Skeletal muscle satellite cell (primary cell): ENCODE measurements around the gene SLCO4A1.

Experiments
- H3K27me3 ChIP-seq: 2 replicates; pipeline ENCODE4 v1.7.0; 2013; ENCODE audit warnings: low read length; ENCODE audit not compliant: control insufficient read depth, insufficient read depth
- H3K36me3 ChIP-seq: 2 replicates; pipeline ENCODE4 v1.7.0; 2013; ENCODE audit warnings: mild to moderate bottlenecking, control low read depth, low read length; ENCODE audit not compliant: insufficient read depth
- H3K4me1 ChIP-seq: 2 replicates; pipeline ENCODE4 v1.7.0; 2013; ENCODE audit warnings: low read length; ENCODE audit not compliant: control insufficient read depth, insufficient read depth
- H3K4me2 ChIP-seq: 2 replicates; pipeline ENCODE4 v1.7.0; 2013; ENCODE audit warnings: mild to moderate bottlenecking, low read length
- H3K4me3 ChIP-seq: 2 replicates; pipeline ENCODE4 v1.7.0; 2013; ENCODE audit warnings: low read length
- H3K9ac ChIP-seq: 2 replicates; pipeline ENCODE4 v1.7.0; 2013; ENCODE audit warnings: mild to moderate bottlenecking, low read depth, low read length, moderate library complexity
- H3K9me3 ChIP-seq: replicated peaks from 2 replicates; pipeline ENCODE4 v1.7.0; 2013; ENCODE audit warnings: mild to moderate bottlenecking, control low read depth, low read length

Gene SLCO4A1

GRCh38 chr20:62697468-62697912 is 55.2 kb downstream of the SLCO4A1 start:
- Histone ChIP-seq H3K4me1 (no peaks in the 10 kb centered on the region), H3K9ac (no peak overlapping the region), H3K4me3 (no peak overlapping the region)

GRCh38 chr20:62698231-62698630 is 55.9 kb downstream of the SLCO4A1 start:
- peaks cover 4% of the 10 kb centered on the region for H3K4me1 ChIP-seq
- H3K4me3 ChIP-seq: no peak overlapping the region
- no peak overlapping the region for H3K4me2 ChIP-seq
- no peaks in the 10 kb centered on the region for H3K9me3 ChIP-seq
- H3K9ac ChIP-seq: no peak overlapping the region
- no peaks in the 10 kb centered on the region for H3K36me3 ChIP-seq
- peaks cover 52% of the 10 kb centered on the region for H3K27me3 ChIP-seq

More at GRCh38 chr20:62697468-62697912, 55.2 kb downstream of the SLCO4A1 start:
- peaks cover 59% of the 10 kb centered on the region for H3K27me3 ChIP-seq
- no peaks in the 10 kb centered on the region for H3K36me3 ChIP-seq
- H3K4me2 ChIP-seq: no peak overlapping the region
- H3K9me3 ChIP-seq: no peaks in the 10 kb centered on the region

GRCh38 chr20:62699296-62699695 is 57.0 kb downstream of the SLCO4A1 start:
- H3K27me3 ChIP-seq: peaks cover 42% of the 10 kb centered on the region
- no peak overlapping the region for H3K4me2 ChIP-seq
- peaks cover 14% of the 10 kb centered on the region for H3K4me1 ChIP-seq
- H3K9me3 ChIP-seq: no peaks in the 10 kb centered on the region
- H3K9ac ChIP-seq: no peak overlapping the region
- H3K36me3 ChIP-seq: no peaks in the 10 kb centered on the region
- H3K4me3 ChIP-seq: no peak overlapping the region

- H3K4me1 ChIP-seq: peaks cover 18% of the 10 kb centered on the region
- H3K4me2 ChIP-seq: no peak overlapping the region
- no peaks in the 10 kb centered on the region for H3K36me3 ChIP-seq
- H3K27me3 ChIP-seq: peaks cover 37% of the 10 kb centered on the region
- no peaks in the 10 kb centered on the region for H3K9me3 ChIP-seq
- no peak overlapping the region for H3K4me3 ChIP-seq
- no peak overlapping the region for H3K9ac ChIP-seq
These were observed 57.4 kb downstream of the SLCO4A1 start for GRCh38 chr20:62699741-62700140.

- Histone ChIP-seq H3K9me3 (no peaks in the 10 kb centered on the region), H3K36me3 (no peaks in the 10 kb centered on the region), H3K4me2 (no peak overlapping the region), H3K9ac (no peak overlapping the region), H3K27me3 (peaks cover 31% of the 10 kb centered on the region), H3K4me1 (peaks cover 24% of the 10 kb centered on the region), H3K4me3 (no peak overlapping the region)
These were observed 58.1 kb downstream of the SLCO4A1 start for GRCh38 chr20:62700261-62700930.

- Histone ChIP-seq H3K9me3 (no peaks in the 10 kb centered on the region), H3K4me3 (no peak overlapping the region), H3K4me2 (no peak overlapping the region), H3K4me1 (peaks cover 26% of the 10 kb centered on the region), H3K27me3 (peaks cover 28% of the 10 kb centered on the region), H3K9ac (no peak overlapping the region), H3K36me3 (no peaks in the 10 kb centered on the region)
These were observed 59.1 kb downstream of the SLCO4A1 start for GRCh38 chr20:62701161-62702012.

GRCh38 chr20:62702013-62702300 is 59.7 kb downstream of the SLCO4A1 start:
- Histone ChIP-seq H3K4me1 (peaks cover 26% of the 10 kb centered on the region), H3K27me3 (peaks cover 28% of the 10 kb centered on the region)

GRCh38 chr20:62702895-62703852 is 60.9 kb downstream of the SLCO4A1 start:
- H3K4me2 ChIP-seq: peak overlapping the region; percentile 56
- H3K4me3 ChIP-seq: no peak overlapping the region
- no peaks in the 10 kb centered on the region for H3K9me3 ChIP-seq
- H3K27me3 ChIP-seq: peaks cover 27% of the 10 kb centered on the region
- H3K36me3 ChIP-seq: no peaks in the 10 kb centered on the region
- peaks cover 26% of the 10 kb centered on the region for H3K4me1 ChIP-seq
- peak overlapping the region; percentile 27 for H3K9ac ChIP-seq

More at GRCh38 chr20:62702013-62702300, 59.7 kb downstream of the SLCO4A1 start:
- Histone ChIP-seq H3K9ac (no peak overlapping the region), H3K4me2 (no peak overlapping the region), H3K9me3 (no peaks in the 10 kb centered on the region), H3K4me3 (no peak overlapping the region), H3K36me3 (no peaks in the 10 kb centered on the region)

GRCh38 chr20:62703853-62704228 is 61.5 kb downstream of the SLCO4A1 start:
- H3K4me3 ChIP-seq: peak overlapping the region; percentile 6
- H3K36me3 ChIP-seq: no peaks in the 10 kb centered on the region
- no peaks in the 10 kb centered on the region for H3K9me3 ChIP-seq
- peaks cover 34% of the 10 kb centered on the region for H3K27me3 ChIP-seq
- H3K4me2 ChIP-seq: peak overlapping the region; percentile 56
- peak overlapping the region; percentile 27 for H3K9ac ChIP-seq
- H3K4me1 ChIP-seq: peaks cover 26% of the 10 kb centered on the region

- no peaks in the 10 kb centered on the region for H3K36me3 ChIP-seq
- H3K4me3 ChIP-seq: peak overlapping the region; percentile 6
- H3K4me1 ChIP-seq: peaks cover 26% of the 10 kb centered on the region
- no peaks in the 10 kb centered on the region for H3K9me3 ChIP-seq
- peak overlapping the region; percentile 56 for H3K4me2 ChIP-seq
- peaks cover 34% of the 10 kb centered on the region for H3K27me3 ChIP-seq
- no peak overlapping the region for H3K9ac ChIP-seq
These were observed 62.1 kb downstream of the SLCO4A1 start for GRCh38 chr20:62704341-62704948.

- H3K27me3 ChIP-seq: peaks cover 40% of the 10 kb centered on the region
- H3K36me3 ChIP-seq: no peaks in the 10 kb centered on the region
- peaks cover 26% of the 10 kb centered on the region for H3K4me1 ChIP-seq
- no peak overlapping the region for H3K4me3 ChIP-seq
- H3K9ac ChIP-seq: no peak overlapping the region
- no peaks in the 10 kb centered on the region for H3K9me3 ChIP-seq
- H3K4me2 ChIP-seq: no peak overlapping the region
These were observed 63.3 kb downstream of the SLCO4A1 start for GRCh38 chr20:62705627-62706026.
